HepG2 (cell line): ENCODE results near the gene APH1B. TPM values are rescaled to one million over a fixed set of nuclear protein-coding genes. Genes with fewer than 3 reads are reported as not detected.
A peak's percentile ranks its signal among the peaks of the same experiment; 100 is the strongest.

Experiments
- ATAC-seq: fragments of 200-7000 bp; cut with Tn5 transposase; 3 replicates; pipeline ENCODE4 v1.9.1; 2020; ENCODE audit warnings: mild to moderate bottlenecking, moderate library complexity
- BruUV-seq: library from RNA; stranded (reverse); fragments of 400-500 nt; replicated peaks from 2 replicates; lab custom pipeline; 2021; lab: Mats Ljungman, UMichigan
- CTCF ChIA-PET: fragments of 300-600 bp; formaldehyde crosslinking; extraction: SDS; loops from one replicate; lab custom pipeline; 2021; ENCODE audit warnings: low total read pairs, inconsistent platforms, low intra/inter-chr PET ratio; lab: Yijun Ruan, JAX
- POLR2A ChIA-PET: fragments of 350-600 bp; sonication (Branson Sonifier 250); formaldehyde crosslinking; loops from one replicate; lab custom pipeline; 2020; ENCODE audit warnings: antibody characterized with exemption, inconsistent platforms; lab: Yijun Ruan, JAX
- DNase-seq: peaks from one replicate; pipeline ENCODE4 v3.0.0-alpha.2; 2015; ENCODE audit warnings: low spot score
- FAIRE-seq: peaks from 3 replicates; lab custom pipeline; 2011; peaks lifted over from hg19 to GRCh38; lab: Jason Lieb, UNC
- H2AFZ ChIP-seq: one replicate; pipeline ENCODE4 v1.6.1; 2011; ENCODE audit warnings: low read length, inconsistent platforms
- H3K27ac ChIP-seq: fragments of 300-600 bp; 3 replicates; pipeline ENCODE4 v1.8.0; 2011; ENCODE audit warnings: mixed run types, mild to moderate bottlenecking, mixed read lengths, low read length, inconsistent platforms; ENCODE audit not compliant: insufficient read depth; ENCODE audit errors: extremely low read length
- H3K27me3 ChIP-seq, 2 experiments: fragments of 200-600 bp in 1 of 2; 2 replicates in 1 of 2; 3 replicates in 1 of 2; pipeline versions ENCODE4 v1.6.0 to v1.8.0; 2011; ENCODE audit warnings: low read length in 2 of 2, mild to moderate bottlenecking in 2 of 2, moderate library complexity in 2 of 2, inconsistent platforms in 1 of 2; ENCODE audit not compliant: insufficient read depth in 2 of 2, control insufficient read depth in 1 of 2
- H3K36me3 ChIP-seq, 2 experiments: fragments of 200-600 bp in 1 of 2; replicated peaks in 1 of 2; 2 replicates in 1 of 2; 3 replicates in 1 of 2; pipeline versions ENCODE4 v1.5.1 to v1.8.0; 2011; ENCODE audit warnings: low read length in 2 of 2, inconsistent platforms in 1 of 2; ENCODE audit not compliant: insufficient read depth in 2 of 2, control insufficient read depth in 1 of 2
- H3K4me1 ChIP-seq: 2 replicates; pipeline ENCODE4 v1.5.1; 2012; ENCODE audit warnings: low read length, inconsistent platforms; ENCODE audit not compliant: insufficient read depth
- H3K4me2 ChIP-seq: 2 replicates; pipeline ENCODE4 v1.6.0; 2011; ENCODE audit warnings: low read depth, low read length, inconsistent platforms
- H3K4me3 ChIP-seq, 3 experiments: fragments of 200-600 bp in 1 of 3; sonication (generic), shearing (Covaris generic) in 1 of 3; replicated peaks in 1 of 3; 2 replicates each; pipeline ENCODE4 v1.5.1; 2011 to 2016; ENCODE audit warnings: low read length in 3 of 3, inconsistent platforms in 2 of 3, low read depth in 2 of 3, mild to moderate bottlenecking in 2 of 3, control low read depth in 1 of 3, mixed read lengths in 1 of 3; ENCODE audit not compliant: insufficient read depth in 1 of 3
- H3K79me2 ChIP-seq: one replicate; pipeline ENCODE4 v1.6.1; 2011; ENCODE audit warnings: low read length, inconsistent platforms; ENCODE audit not compliant: insufficient read depth
- H3K9ac ChIP-seq: 2 replicates; pipeline ENCODE4 v1.6.0; 2011; ENCODE audit warnings: mild to moderate bottlenecking, low read depth, low read length, inconsistent platforms; ENCODE audit not compliant: insufficient read depth
- H3K9me3 ChIP-seq: 2 replicates; pipeline ENCODE4 v1.5.1; 2012; ENCODE audit warnings: mild to moderate bottlenecking, low read length
- H4K20me1 ChIP-seq: 2 replicates; pipeline ENCODE4 v1.6.0; 2011; ENCODE audit warnings: inconsistent platforms, mild to moderate bottlenecking, low read length, moderate library complexity; ENCODE audit not compliant: insufficient read depth
- CEBPB ChIP-seq: IDR thresholded peaks from 2 replicates; pipeline ENCODE4 v1.6.1; 2011; ENCODE audit warnings: low read depth, low read length, improper control_type of control experiment, borderline replicate concordance
- CEBPG ChIP-seq: IDR thresholded peaks from 2 replicates; pipeline ENCODE4 v1.6.1; 2016
- HNF4A ChIP-seq: sonication (generic); formaldehyde crosslinking; IDR thresholded peaks from 2 replicates; pipeline ENCODE4 v1.4.0; 2020; ENCODE audit warnings: missing genetic modification reagents
- KAT2B ChIP-seq: fragments of 150-350 bp; IDR thresholded peaks from 2 replicates; pipeline ENCODE4 v1.6.1; 2014; ENCODE audit warnings: low read depth, low read length, borderline replicate concordance
- NR2F6 ChIP-seq, 2 experiments: IDR thresholded peaks; 2 replicates each; pipeline ENCODE4 v1.6.1; 2016; ENCODE audit warnings: antibody characterized with exemption in 1 of 2, mild to moderate bottlenecking in 1 of 2
- TRIM22 ChIP-seq: fragments of 450-650 bp; IDR thresholded peaks from 2 replicates; pipeline ENCODE4 v1.6.1; 2017
- ZFP36L2 ChIP-seq: sonication (generic); formaldehyde crosslinking; IDR thresholded peaks from 2 replicates; pipeline ENCODE4 v1.4.0; 2020; ENCODE audit warnings: missing genetic modification reagents
- ZMYM3 ChIP-seq: sonication (generic); formaldehyde crosslinking; IDR thresholded peaks from 2 replicates; pipeline ENCODE4 v1.5.1; 2020; ENCODE audit warnings: mild to moderate bottlenecking, missing genetic modification reagents
- ZNF33A ChIP-seq: sonication (generic); formaldehyde crosslinking; IDR thresholded peaks from 2 replicates; pipeline ENCODE4 v1.5.1; 2020; ENCODE audit warnings: missing genetic modification reagents, mild to moderate bottlenecking, moderate library complexity, borderline replicate concordance
- ZNF782 ChIP-seq: sonication (generic); formaldehyde crosslinking; IDR thresholded peaks from 2 replicates; pipeline ENCODE4 v1.4.0; 2020; ENCODE audit warnings: missing genetic modification reagents, mild to moderate bottlenecking, borderline replicate concordance
- WGBS: methylation state at CpG from one replicate; pipeline ENCODE4 v1.1.6; 2017; ENCODE audit warnings: low lambda C conversion rate; 5-methylcytosine and 5-hydroxymethylcytosine counted together
- in situ Hi-C: cut with HindIII; loops from 2 replicates; pipeline ENCODE4 v1.10.0; 2017; ENCODE audit warnings: low pct_unique_long_range_greater_than_20kb; ENCODE audit not compliant: extremely low pct_ligation_motif_present
- intact Hi-C: fragments of 100-400 bp; cut with micrococcal nuclease; formaldehyde crosslinking; loops from one replicate; pipeline ENCODE4 v1.10.0; 2022; ENCODE audit not compliant: unreplicated experiment
- polyA plus RNA-seq, 8 experiments: library from polyadenylated mRNA; depleted of rRNA in 3 of 8; stranded (reverse) in 7 of 8; unstranded in 1 of 8; fragments of >200 nt; fragmentation: Illumina TruSeq in 4 of 8; extraction: Trizol in 4 of 8; gene quantifications; 2 replicates each; pipeline versions ENCODE4 v1.2.1 to v1.2.3, GENCODE V29; 2011 to 2016; ENCODE audit warnings: low read depth in 4 of 8, missing spikeins in 1 of 8, mixed read lengths in 1 of 8; ENCODE audit not compliant: insufficient read depth in 1 of 8
- total RNA-seq, 5 experiments: library from RNA; depleted of rRNA; stranded (reverse); fragments of >200 nt; fragmentation: Illumina TruSeq; extraction: Trizol; gene quantifications; 2 replicates each; pipeline ENCODE4 v1.2.3, GENCODE V29; 2016; ENCODE audit warnings: low read depth in 1 of 5

The APH1B gene
- total and polyA plus RNA-seq, 2 of the 13 experiments (the other 11 are each of a cell fraction or from before 2014, with no cell fraction given): 0.45 to 1.00 TPM

GRCh38 chr15:63246691-63247469, 30.5 kb upstream of the APH1B start (continued):
- TF ChIP-seq ZNF782 (CRISPR knock-in tag) (no peak), TRIM22 (no peak), CEBPG (CRISPR knock-in tag) (peak; percentile 73), ZNF33A (CRISPR knock-in tag) (no peak), NR2F6 (IDR thresholded peaks at IDR 0.05) (0 out of 2 replicates have a peak, but pooled peaks have one; percentile 20), NR2F6 (CRISPR knock-in tag; IDR thresholded peaks at IDR 0.05) (no peak), ZMYM3 (CRISPR knock-in tag) (no peak), CEBPB (peak; percentile 88), ZFP36L2 (CRISPR knock-in tag) (no peak), HNF4A (CRISPR knock-in tag) (peak; percentile 41)

GRCh38 chr15:63250312-63250965, 27.0 kb upstream of the APH1B start:
- POLR2A ChIA-PET: no interaction called here
- CTCF ChIA-PET: no interaction called here
- Histone ChIP-seq H3K36me3 (peaks cover 2 to 3% of the 10 kb centered on the region in 2 experiments; a peak in 1 of 5 replicates), H3K9me3 (no peaks in the 10 kb centered on the region), H3K79me2 (no peaks in the 10 kb centered on the region), H3K9ac (no peak overlapping the region), H2AFZ (no peak overlapping the region), H3K4me3 (no peak overlapping the region), H3K27me3 (no peaks in the 10 kb centered on the region), H4K20me1 (no peaks in the 10 kb centered on the region), H3K4me2 (no peak overlapping the region), H3K4me1 (peaks cover 10% of the 10 kb centered on the region), H3K27ac (no peak overlapping the region)
- DNase-seq (no peak), FAIRE-seq (no peak), ATAC-seq (no peak)
- TF ChIP-seq KAT2B: no peak
- no TSS peak for BruUV-seq
- in situ Hi-C loops (no loop called here), intact Hi-C loops (no loop called here)
- WGBS: 96% methylated on average over 4 of the region's 4 CpGs
